Hepatocyte (in vitro differentiated cells): Measurements from ENCODE around the gene SEMA3G. TPM values are rescaled to one million over a fixed set of nuclear protein-coding genes. Genes with fewer than 3 reads are reported as not detected.

Experiments used
- DNase-seq: peaks from one replicate; pipeline ENCODE4 v3.0.0-alpha.2; 2016; ENCODE audit warnings: low spot score
- H2AFZ ChIP-seq: fragments of 200-600 bp; sonication (generic); 2 replicates; pipeline ENCODE4 v1.6.0; 2016; ENCODE audit warnings: antibody characterized with exemption, mild to moderate bottlenecking
- H3K27ac ChIP-seq: fragments of 200-600 bp; sonication (generic); 2 replicates; pipeline ENCODE4 v1.5.1; 2016; ENCODE audit warnings: mild to moderate bottlenecking
- H3K27me3 ChIP-seq: fragments of 200-600 bp; sonication (generic); 2 replicates; pipeline ENCODE4 v1.6.1; 2016
- H3K36me3 ChIP-seq: fragments of 200-600 bp; sonication (generic); replicated peaks from 2 replicates; pipeline ENCODE4 v1.5.1; 2016; ENCODE audit warnings: low read depth; ENCODE audit not compliant: insufficient read depth
- H3K4me1 ChIP-seq: fragments of 200-600 bp; sonication (generic); 2 replicates; pipeline ENCODE4 v1.5.1; 2016; ENCODE audit warnings: mild to moderate bottlenecking, moderate library complexity; ENCODE audit not compliant: insufficient read depth
- H3K4me2 ChIP-seq: fragments of 200-600 bp; sonication (generic); 2 replicates; pipeline ENCODE4 v1.6.0; 2016
- H3K4me3 ChIP-seq: fragments of 200-600 bp; sonication (generic); 2 replicates; pipeline ENCODE4 v1.5.1; 2016; ENCODE audit warnings: mild to moderate bottlenecking
- H3K79me2 ChIP-seq: fragments of 200-600 bp; sonication (generic); 2 replicates; pipeline ENCODE4 v1.6.0; 2017; ENCODE audit warnings: mild to moderate bottlenecking
- H3K9me2 ChIP-seq: fragments of 200-600 bp; sonication (generic); replicated peaks from 2 replicates; pipeline ENCODE4 v1.6.0; 2017; ENCODE audit warnings: mild to moderate bottlenecking; ENCODE audit not compliant: insufficient read depth
- H3K9me3 ChIP-seq: fragments of 200-600 bp; sonication (generic); 2 replicates; pipeline ENCODE4 v1.5.1; 2016; ENCODE audit warnings: low read depth, mild to moderate bottlenecking
- H4K20me1 ChIP-seq: fragments of 200-600 bp; sonication (generic); 2 replicates; pipeline ENCODE4 v1.6.0; 2016; ENCODE audit warnings: mild to moderate bottlenecking; ENCODE audit not compliant: insufficient read depth, poor library complexity, severe bottlenecking
- EZH2 ChIP-seq: fragments of 200-600 bp; sonication (generic); IDR thresholded peaks from 2 replicates; pipeline ENCODE4 v1.6.1; 2016; ENCODE audit warnings: antibody characterized with exemption, mild to moderate bottlenecking, borderline replicate concordance
- EZH2phosphoT487 ChIP-seq: fragments of 200-600 bp; sonication (generic); IDR thresholded peaks from one replicate; pipeline ENCODE4 v1.6.1; 2018; ENCODE audit warnings: antibody characterized with exemption, mild to moderate bottlenecking, low read depth, moderate library complexity; ENCODE audit not compliant: unreplicated experiment, severe bottlenecking
- WGBS: methylation state at CpG from one replicate; pipeline ENCODE4 v1.1.6; 2016; ENCODE audit warnings: low lambda C conversion rate; ENCODE audit errors: missing lambda C conversion rate; 5-methylcytosine and 5-hydroxymethylcytosine counted together
- polyA plus RNA-seq: library from polyadenylated mRNA; unstranded; fragments of >200 nt; fragmentation: Nextera tagmentation; extraction: Ambion mirVana; gene quantifications from 2 replicates; pipeline ENCODE4 v1.2.1, GENCODE V29; 2016
- total RNA-seq: library from RNA; depleted of rRNA; stranded (reverse); fragments of >200 nt; gene quantifications from 2 replicates; pipeline ENCODE4 v1.2.3, GENCODE V29; 2014
- TF ChIP-seq, protein P1 (sequence below): fragments of 200-600 bp; sonication (generic); IDR thresholded peaks from 2 replicates; pipeline ENCODE4 v1.5.1; 2016; ENCODE audit warnings: antibody characterized with exemption, mild to moderate bottlenecking; ENCODE audit not compliant: poor library complexity

The SEMA3G gene
- total and polyA plus RNA-seq, 2 experiments from 2014 or later: 0.48 to 3.8 TPM

DNA sequence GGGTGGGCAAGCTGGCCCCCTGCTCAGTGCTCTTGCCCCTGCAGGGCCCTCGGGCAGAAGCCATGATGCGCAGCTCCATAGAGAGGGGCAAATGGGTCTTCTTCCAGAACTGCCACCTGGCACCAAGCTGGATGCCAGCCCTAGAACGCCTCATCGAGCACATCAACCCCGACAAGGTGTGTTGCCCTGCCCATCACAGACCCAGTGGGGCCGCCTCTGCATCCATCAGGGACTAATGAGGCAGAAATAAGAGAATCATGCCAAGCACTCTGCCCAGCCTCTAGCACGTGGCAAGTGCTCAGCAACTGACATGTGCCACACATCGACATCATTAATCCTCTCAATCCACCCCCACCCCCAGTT is 49.4 kb downstream of the SEMA3G start:
- no peak for TF ChIP-seq EZH2phosphoT487
- no peak for TF ChIP-seq EZH2
- TF ChIP-seq, protein P1, sequence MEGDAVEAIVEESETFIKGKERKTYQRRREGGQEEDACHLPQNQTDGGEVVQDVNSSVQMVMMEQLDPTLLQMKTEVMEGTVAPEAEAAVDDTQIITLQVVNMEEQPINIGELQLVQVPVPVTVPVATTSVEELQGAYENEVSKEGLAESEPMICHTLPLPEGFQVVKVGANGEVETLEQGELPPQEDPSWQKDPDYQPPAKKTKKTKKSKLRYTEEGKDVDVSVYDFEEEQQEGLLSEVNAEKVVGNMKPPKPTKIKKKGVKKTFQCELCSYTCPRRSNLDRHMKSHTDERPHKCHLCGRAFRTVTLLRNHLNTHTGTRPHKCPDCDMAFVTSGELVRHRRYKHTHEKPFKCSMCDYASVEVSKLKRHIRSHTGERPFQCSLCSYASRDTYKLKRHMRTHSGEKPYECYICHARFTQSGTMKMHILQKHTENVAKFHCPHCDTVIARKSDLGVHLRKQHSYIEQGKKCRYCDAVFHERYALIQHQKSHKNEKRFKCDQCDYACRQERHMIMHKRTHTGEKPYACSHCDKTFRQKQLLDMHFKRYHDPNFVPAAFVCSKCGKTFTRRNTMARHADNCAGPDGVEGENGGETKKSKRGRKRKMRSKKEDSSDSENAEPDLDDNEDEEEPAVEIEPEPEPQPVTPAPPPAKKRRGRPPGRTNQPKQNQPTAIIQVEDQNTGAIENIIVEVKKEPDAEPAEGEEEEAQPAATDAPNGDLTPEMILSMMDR: no peak
- H3K4me1 ChIP-seq: no peaks in the 10 kb centered on the region
- H3K9me3 ChIP-seq: no peaks in the 10 kb centered on the region
- WGBS: 87% methylated on average over 8 of the region's 8 CpGs
- H3K4me3 ChIP-seq: no peak overlapping the region
- no peaks in the 10 kb centered on the region for H3K27me3 ChIP-seq
- DNase-seq: no peak
- no peaks in the 10 kb centered on the region for H4K20me1 ChIP-seq
- no peak overlapping the region for H3K27ac ChIP-seq
- no peaks in the 10 kb centered on the region for H3K36me3 ChIP-seq
- no peaks in the 10 kb centered on the region for H3K9me2 ChIP-seq
- no peak overlapping the region for H2AFZ ChIP-seq
- no peaks in the 10 kb centered on the region for H3K79me2 ChIP-seq
- no peak overlapping the region for H3K4me2 ChIP-seq

DNA sequence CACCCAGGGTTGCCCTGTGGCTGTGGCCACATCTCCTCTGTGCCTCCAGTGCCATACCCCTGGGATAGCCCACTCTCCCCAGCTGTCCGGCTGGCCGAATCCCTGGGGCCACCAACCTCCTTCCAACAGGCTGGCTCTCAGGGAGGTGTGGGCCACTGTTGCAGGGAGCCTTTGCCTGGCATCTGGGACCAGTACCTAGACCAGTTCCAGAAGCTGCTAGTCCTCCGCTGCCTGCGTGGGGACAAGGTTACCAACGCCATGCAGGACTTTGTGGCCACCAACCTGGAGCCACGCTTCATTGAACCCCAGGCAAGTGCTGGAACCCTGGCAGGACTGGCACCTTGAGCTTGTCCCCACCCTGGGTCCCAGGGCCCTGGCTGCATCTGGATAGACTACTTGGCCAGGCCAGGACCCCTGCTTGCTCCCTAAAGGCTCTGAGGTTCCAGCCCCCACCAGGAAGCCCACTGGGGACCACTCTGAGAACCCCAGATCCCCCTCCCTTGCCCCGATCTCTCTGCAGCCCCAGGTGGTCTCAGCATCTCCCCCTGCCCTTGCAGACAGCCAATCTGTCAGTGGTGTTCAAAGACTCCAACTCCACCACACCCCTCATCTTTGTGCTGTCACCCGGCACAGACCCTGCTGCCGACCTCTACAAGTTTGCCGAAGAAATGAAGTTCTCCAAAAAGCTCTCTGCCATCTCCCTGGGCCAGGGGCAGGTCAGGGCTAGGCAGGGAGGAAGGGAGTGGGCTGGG is 50.0 kb downstream of the SEMA3G start:
- Histone ChIP-seq H3K4me2 (no peak overlapping the region), H3K27me3 (no peaks in the 10 kb centered on the region)
- TF ChIP-seq, protein P1: no peak
- TF ChIP-seq EZH2phosphoT487: no peak

DNA sequence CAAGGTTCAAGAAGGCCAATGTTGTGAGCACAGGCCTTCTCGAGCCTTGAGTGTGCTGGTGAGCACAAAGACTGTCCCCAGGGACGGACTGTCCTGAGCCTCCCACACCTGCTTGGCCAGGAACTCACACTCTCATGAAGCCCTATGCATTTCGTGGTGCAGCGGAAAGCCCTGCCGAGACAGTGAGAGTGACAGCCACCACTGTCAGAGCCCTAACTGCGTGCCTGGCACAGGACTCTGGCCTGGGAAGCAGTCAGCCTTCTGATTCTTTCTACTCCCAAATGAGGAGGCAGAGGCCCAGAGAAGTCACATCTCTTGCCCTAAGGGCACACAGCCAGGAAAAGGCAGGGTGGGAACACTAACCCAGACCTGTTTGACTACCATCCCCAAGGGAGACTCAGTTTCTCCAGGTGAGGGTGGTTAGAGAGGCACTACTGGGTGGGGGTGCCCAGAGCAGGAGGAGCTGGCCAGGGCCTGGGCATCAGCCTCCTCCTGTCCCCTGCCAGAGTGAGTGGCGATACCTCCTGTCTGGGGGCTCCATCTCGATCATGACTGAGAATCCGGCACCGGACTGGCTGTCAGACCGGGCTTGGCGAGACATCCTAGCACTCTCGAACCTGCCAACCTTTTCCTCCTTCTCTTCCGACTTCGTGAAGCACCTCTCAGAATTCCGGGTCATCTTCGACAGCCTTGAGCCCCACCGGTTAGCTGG is 50.8 kb downstream of the SEMA3G start:
- WGBS: 96% methylated on average over 18 of the region's 18 CpGs
- no peaks in the 10 kb centered on the region for H3K4me1 ChIP-seq
- H3K4me3 ChIP-seq: no peak overlapping the region
- no peaks in the 10 kb centered on the region for H3K27me3 ChIP-seq
- no peak overlapping the region for H3K27ac ChIP-seq
- DNase-seq: no peak
- no peak overlapping the region for H3K4me2 ChIP-seq
- no peaks in the 10 kb centered on the region for H3K36me3 ChIP-seq
- H3K79me2 ChIP-seq: no peaks in the 10 kb centered on the region
- TF ChIP-seq, protein P1: no peak
- TF ChIP-seq EZH2phosphoT487: no peak
- no peak for TF ChIP-seq EZH2
- H4K20me1 ChIP-seq: no peaks in the 10 kb centered on the region
- no peaks in the 10 kb centered on the region for H3K9me3 ChIP-seq
- no peak overlapping the region for H2AFZ ChIP-seq
- no peaks in the 10 kb centered on the region for H3K9me2 ChIP-seq

More for the DNA sequence above, 50.0 kb downstream of the SEMA3G start:
- H2AFZ ChIP-seq: no peak overlapping the region
- H3K36me3 ChIP-seq: no peaks in the 10 kb centered on the region
- no peak overlapping the region for H3K27ac ChIP-seq
- no peaks in the 10 kb centered on the region for H3K9me3 ChIP-seq
- no peaks in the 10 kb centered on the region for H3K79me2 ChIP-seq
- H4K20me1 ChIP-seq: no peaks in the 10 kb centered on the region
- 92% methylated on average over 10 of the region's 10 CpGs for WGBS
- H3K9me2 ChIP-seq: no peaks in the 10 kb centered on the region
- DNase-seq: no peak
- no peak overlapping the region for H3K4me3 ChIP-seq
- H3K4me1 ChIP-seq: no peaks in the 10 kb centered on the region
